H9 (cell line): ENCODE results near the gene ABCB6. TPM values are rescaled to one million over a fixed set of nuclear protein-coding genes. Genes with fewer than 3 reads are reported as not detected.

ENCODE experiments used
- DNase-seq: peaks from one replicate; pipeline ENCODE4 v3.0.0-alpha.2; 2017
- H2AFZ ChIP-seq: one replicate; pipeline ENCODE4 v1.6.1; 2013; ENCODE audit warnings: mild to moderate bottlenecking, low read length, control low read depth, moderate library complexity
- H2AK5ac ChIP-seq: 2 replicates; pipeline ENCODE4 v1.6.1; 2013; ENCODE audit warnings: low read length, control low read depth, mixed read lengths; ENCODE audit not compliant: insufficient read length
- H2BK120ac ChIP-seq: one replicate; pipeline ENCODE4 v1.6.1; 2013; ENCODE audit warnings: low read depth, mild to moderate bottlenecking, low read length, control low read depth, inconsistent platforms; ENCODE audit not compliant: poor library complexity, severe bottlenecking
- H2BK12ac ChIP-seq: 2 replicates; pipeline ENCODE4 v1.6.1; 2013; ENCODE audit warnings: low read length, control low read depth, mixed read lengths, low read depth; ENCODE audit not compliant: insufficient read length
- H2BK15ac ChIP-seq: 2 replicates; pipeline ENCODE4 v1.6.1; 2013; ENCODE audit warnings: low read depth, low read length, control low read depth
- H2BK20ac ChIP-seq: one replicate; pipeline ENCODE4 v1.6.1; 2013; ENCODE audit warnings: low read depth, mild to moderate bottlenecking, low read length, control low read depth, inconsistent platforms; ENCODE audit not compliant: poor library complexity, severe bottlenecking
- H2BK5ac ChIP-seq: 2 replicates; pipeline ENCODE4 v1.6.1; 2013; ENCODE audit warnings: low read length, control low read depth, mixed read lengths; ENCODE audit not compliant: insufficient read length
- H3K14ac ChIP-seq: 2 replicates; pipeline ENCODE4 v1.6.1; 2013; ENCODE audit warnings: low read length, control low read depth; ENCODE audit not compliant: insufficient read depth
- H3K18ac ChIP-seq: 2 replicates; pipeline ENCODE4 v1.6.1; 2013; ENCODE audit warnings: low read depth, mild to moderate bottlenecking, mixed read lengths, low read length, control low read depth; ENCODE audit not compliant: insufficient read length
- H3K23ac ChIP-seq: 2 replicates; pipeline ENCODE4 v1.6.1; 2013; ENCODE audit warnings: low read length, control low read depth, mixed read lengths, low read depth; ENCODE audit not compliant: insufficient read length
- H3K23me2 ChIP-seq: 2 replicates; pipeline ENCODE4 v1.6.1; 2013; ENCODE audit warnings: low read depth, mild to moderate bottlenecking, mixed read lengths, low read length, control low read depth; ENCODE audit not compliant: insufficient read length, poor library complexity, severe bottlenecking
- H3K27ac ChIP-seq: 2 replicates; pipeline ENCODE4 v1.5.1; 2013; ENCODE audit warnings: low read length, control low read depth, mixed read lengths, low read depth; ENCODE audit not compliant: insufficient read length
- H3K27me3 ChIP-seq: 2 replicates; pipeline ENCODE4 v1.6.1; 2013; ENCODE audit warnings: low read length, control low read depth, inconsistent platforms; ENCODE audit not compliant: insufficient read depth
- H3K4ac ChIP-seq: 2 replicates; pipeline ENCODE4 v1.6.1; 2013; ENCODE audit warnings: low read depth, mild to moderate bottlenecking, control low read depth, inconsistent platforms, low read length, moderate library complexity
- H3K4me1 ChIP-seq: 2 replicates; pipeline ENCODE4 v1.6.1; 2013; ENCODE audit warnings: low read length, control low read depth, inconsistent platforms; ENCODE audit not compliant: insufficient read depth
- H3K4me2 ChIP-seq: 2 replicates; pipeline ENCODE4 v1.6.1; 2013; ENCODE audit warnings: low read length, control low read depth, mixed read lengths; ENCODE audit not compliant: insufficient read length, insufficient read depth
- H3K56ac ChIP-seq: 2 replicates; pipeline ENCODE4 v1.6.1; 2013; ENCODE audit warnings: low read depth, mild to moderate bottlenecking, mixed read lengths, low read length, control low read depth; ENCODE audit not compliant: insufficient read length
- H3K79me1 ChIP-seq: 2 replicates; pipeline ENCODE4 v1.6.1; 2013; ENCODE audit warnings: low read depth, mild to moderate bottlenecking, moderate library complexity, low read length, control low read depth, inconsistent platforms; ENCODE audit not compliant: insufficient read depth, poor library complexity, severe bottlenecking
- H3K79me2 ChIP-seq: 2 replicates; pipeline ENCODE4 v1.6.1; 2013; ENCODE audit warnings: low read length, control low read depth, inconsistent platforms; ENCODE audit not compliant: insufficient read depth
- H3K9ac ChIP-seq: 2 replicates; pipeline ENCODE4 v1.6.1; 2013; ENCODE audit warnings: low read length, control low read depth, mixed read lengths; ENCODE audit not compliant: insufficient read length; ENCODE audit errors: extremely low read depth
- H3K9me3 ChIP-seq: one replicate; pipeline ENCODE4 v1.6.1; 2013; ENCODE audit warnings: low read depth, low read length, inconsistent platforms; ENCODE audit not compliant: control insufficient read depth
- H3T11ph ChIP-seq: one replicate; pipeline ENCODE4 v1.6.1; 2013; ENCODE audit warnings: mild to moderate bottlenecking, low read length, control low read depth, inconsistent platforms
- H4K20me1 ChIP-seq: one replicate; pipeline ENCODE4 v1.6.1; 2013; ENCODE audit not compliant: control insufficient read depth, insufficient read length, insufficient read depth
- H4K5ac ChIP-seq: 2 replicates; pipeline ENCODE4 v1.6.1; 2013; ENCODE audit warnings: low read depth, mild to moderate bottlenecking, mixed read lengths, low read length, control low read depth; ENCODE audit not compliant: insufficient read length
- H4K8ac ChIP-seq: replicated peaks from 2 replicates; pipeline ENCODE4 v1.6.1; 2013; ENCODE audit warnings: low read length, control low read depth, mixed read lengths, low read depth; ENCODE audit not compliant: insufficient read length
- H4K91ac ChIP-seq: 2 replicates; pipeline ENCODE4 v1.6.1; 2013; ENCODE audit warnings: low read depth, mild to moderate bottlenecking, moderate library complexity, mixed read lengths, low read length, control low read depth; ENCODE audit not compliant: insufficient read length
- H3K27ac Mint-ChIP-seq, 3 experiments: 2 replicates in 2 of 3; 3 replicates in 1 of 3; pipeline ENCODE4 v1.8.0; 2020 to 2021; ENCODE audit warnings: mixed read lengths in 3 of 3, mild to moderate bottlenecking in 1 of 3, moderate library complexity in 1 of 3
- H3K27me3 Mint-ChIP-seq: 2 replicates; pipeline ENCODE4 v1.8.0; 2021; ENCODE audit warnings: low read depth, mild to moderate bottlenecking, moderate library complexity, mixed read lengths
- H3K36me3 Mint-ChIP-seq, 3 experiments: 2 replicates in 2 of 3; 3 replicates in 1 of 3; pipeline ENCODE4 v1.8.0; 2020 to 2021; ENCODE audit warnings: low read depth in 3 of 3, mixed read lengths in 3 of 3; ENCODE audit not compliant: insufficient read depth in 1 of 3
- H3K4me1 Mint-ChIP-seq, 2 experiments: 2 replicates each; pipeline ENCODE4 v1.8.0; 2020; ENCODE audit warnings: mixed read lengths in 2 of 2
- H3K4me3 Mint-ChIP-seq, 2 experiments: 2 replicates in 1 of 2; 3 replicates in 1 of 2; pipeline ENCODE4 v1.8.0; 2020 to 2021; ENCODE audit warnings: mild to moderate bottlenecking in 2 of 2, mixed read lengths in 2 of 2, moderate library complexity in 1 of 2
- H3K9me3 Mint-ChIP-seq, 2 experiments: 2 replicates in 1 of 2; 3 replicates in 1 of 2; pipeline ENCODE4 v1.8.0; 2020; ENCODE audit warnings: mild to moderate bottlenecking in 2 of 2, mixed read lengths in 2 of 2, moderate library complexity in 1 of 2
- CTCF ChIP-seq: fragments of 200-600 bp; sonication (generic); conservative IDR thresholded peaks from 3 replicates; pipeline ENCODE4 v1.8.0; 2021; ENCODE audit warnings: antibody characterized with exemption, mild to moderate bottlenecking
- total RNA-seq: library from RNA; stranded (reverse); gene quantifications from 2 replicates; pipeline ENCODE4 v1.2.1, GENCODE V29; 2021

ABCB6 gene
- total RNA-seq, 1 experiment from 2014 or later = 46.4 TPM

- H3K4me1 Mint-ChIP-seq = peaks cover 0 to 4% of the 10 kb centered on the region in 2 experiments; a peak in 1 of 4 replicates
- Histone ChIP-seq H3K56ac (no peak overlapping the region), H3K4ac (no peak overlapping the region), H3K79me2 (no peaks in the 10 kb centered on the region), H3K18ac (no peak overlapping the region), H3K9me3 (no peaks in the 10 kb centered on the region), H2BK12ac (no peak overlapping the region), H2BK15ac (no peak overlapping the region), H3K4me2 (no peak overlapping the region), H2AFZ (no peak overlapping the region), H3K27ac (no peak overlapping the region), H4K91ac (no peak overlapping the region), H3K23ac (no peak overlapping the region), H2BK120ac (no peak overlapping the region), H3K79me1 (no peaks in the 10 kb centered on the region), H4K20me1 (no peaks in the 10 kb centered on the region), H2BK20ac (no peak overlapping the region), H3K14ac (no peak overlapping the region), H3T11ph (no peak overlapping the region), H4K8ac (no peak overlapping the region), H3K9ac (no peak overlapping the region), H2AK5ac (no peak overlapping the region), H2BK5ac (no peak overlapping the region), H3K23me2 (peaks cover 2% of the 10 kb centered on the region), H3K4me1 (no peaks in the 10 kb centered on the region), H4K5ac (no peak overlapping the region), H3K27me3 (no peaks in the 10 kb centered on the region)
- no peak for TF ChIP-seq CTCF
- no peak for DNase-seq
- H3K9me3 Mint-ChIP-seq = no peaks in the 10 kb centered on the region; a peak in 1 of 5 replicates
- H3K27me3 Mint-ChIP-seq = peaks cover 1% of the 10 kb centered on the region
- peaks cover 6 to 17% (median 11%) of the 10 kb centered on the region in 3 experiments; a peak in 5 of 7 replicates for H3K36me3 Mint-ChIP-seq
- H3K4me3 Mint-ChIP-seq = no peak overlapping the region
- no peak overlapping the region for H3K27ac Mint-ChIP-seq
Measured at GRCh38 chr2:219168932-219169331, 49.8 kb downstream of the ABCB6 start.
